ENCODE results near the gene WBP2. TPM values are rescaled to one million over a fixed set of nuclear protein-coding genes. Genes with fewer than 3 reads are reported as not detected.

The WBP2 gene
- total RNA-seq, 1 donor from 2014 or later, result 43.0 TPM

DNA sequence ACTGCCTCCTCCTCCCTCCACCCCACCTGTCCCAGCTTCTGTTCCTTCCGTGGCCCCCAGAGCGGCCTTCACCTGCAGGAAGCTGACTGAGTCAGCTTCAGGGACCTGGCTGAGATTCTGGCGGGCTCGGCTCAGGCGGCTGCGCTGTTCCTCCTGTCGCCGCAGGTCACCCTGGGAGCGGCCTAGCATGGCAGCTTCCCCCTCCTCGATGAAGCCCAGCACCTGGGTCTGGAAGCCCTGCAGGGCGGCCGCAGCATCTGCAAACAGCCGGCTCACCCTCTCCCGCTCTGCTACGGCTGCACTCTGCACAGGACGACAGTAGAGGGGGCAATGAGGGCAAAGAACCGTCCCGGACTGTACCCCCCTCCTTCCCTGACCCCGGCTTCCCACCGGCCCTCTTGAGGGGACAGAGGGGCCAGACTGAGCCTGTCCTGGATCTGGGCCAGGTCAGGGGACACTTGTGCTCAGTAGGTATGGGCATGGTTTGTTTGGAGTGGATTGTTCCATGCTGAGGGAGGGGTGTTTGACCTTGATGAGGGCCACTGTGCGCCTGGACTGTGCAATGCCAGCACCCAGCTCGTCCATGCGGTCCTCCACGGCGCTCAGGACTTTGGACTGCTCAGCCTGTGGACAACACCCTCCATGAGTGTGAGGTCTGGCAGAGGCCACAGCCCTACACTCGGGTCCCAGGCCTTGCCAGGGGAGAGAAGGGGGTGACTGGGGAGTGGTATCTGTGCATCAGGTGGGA is 21.2 kb upstream of the WBP2 start:
- peak overlapping the region; percentile 18 for H3K27ac Mint-ChIP-seq
- TF ChIP-seq, protein P1, sequence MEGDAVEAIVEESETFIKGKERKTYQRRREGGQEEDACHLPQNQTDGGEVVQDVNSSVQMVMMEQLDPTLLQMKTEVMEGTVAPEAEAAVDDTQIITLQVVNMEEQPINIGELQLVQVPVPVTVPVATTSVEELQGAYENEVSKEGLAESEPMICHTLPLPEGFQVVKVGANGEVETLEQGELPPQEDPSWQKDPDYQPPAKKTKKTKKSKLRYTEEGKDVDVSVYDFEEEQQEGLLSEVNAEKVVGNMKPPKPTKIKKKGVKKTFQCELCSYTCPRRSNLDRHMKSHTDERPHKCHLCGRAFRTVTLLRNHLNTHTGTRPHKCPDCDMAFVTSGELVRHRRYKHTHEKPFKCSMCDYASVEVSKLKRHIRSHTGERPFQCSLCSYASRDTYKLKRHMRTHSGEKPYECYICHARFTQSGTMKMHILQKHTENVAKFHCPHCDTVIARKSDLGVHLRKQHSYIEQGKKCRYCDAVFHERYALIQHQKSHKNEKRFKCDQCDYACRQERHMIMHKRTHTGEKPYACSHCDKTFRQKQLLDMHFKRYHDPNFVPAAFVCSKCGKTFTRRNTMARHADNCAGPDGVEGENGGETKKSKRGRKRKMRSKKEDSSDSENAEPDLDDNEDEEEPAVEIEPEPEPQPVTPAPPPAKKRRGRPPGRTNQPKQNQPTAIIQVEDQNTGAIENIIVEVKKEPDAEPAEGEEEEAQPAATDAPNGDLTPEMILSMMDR (conservative IDR thresholded peaks at IDR 0.05), result peak; percentile 19
- peaks cover 38% of the 10 kb centered on the region for H3K27me3 Mint-ChIP-seq
- no peaks in the 10 kb centered on the region for H3K4me1 Mint-ChIP-seq (ENCODE audit: unreplicated experiment)
- H3K4me3 Mint-ChIP-seq, result peak overlapping the region; percentile 77
- no peaks in the 10 kb centered on the region for H3K9me3 Mint-ChIP-seq
- no peak for DNase-seq (ENCODE audit: extremely low spot score, unreplicated experiment)
- H3K36me3 Mint-ChIP-seq, result no peaks in the 10 kb centered on the region

DNA sequence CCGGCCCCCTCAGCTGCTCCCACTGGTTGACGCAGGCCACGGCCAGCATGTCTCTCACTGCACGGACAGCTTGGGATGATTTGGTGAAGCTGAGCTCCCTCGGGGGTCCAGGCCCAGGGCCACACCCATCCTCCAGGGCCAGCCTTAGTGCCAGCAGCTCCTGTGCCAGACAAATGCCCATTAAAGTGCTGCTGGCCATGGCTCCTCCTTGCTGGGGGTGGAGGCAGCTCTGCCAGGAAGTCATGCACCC is 20.7 kb upstream of the WBP2 start:
- H3K9me3 Mint-ChIP-seq, result no peaks in the 10 kb centered on the region
- H3K27ac Mint-ChIP-seq, result no peak overlapping the region
- no peaks in the 10 kb centered on the region for H3K36me3 Mint-ChIP-seq
- DNase-seq (ENCODE audit: extremely low spot score, unreplicated experiment), result no peak
- no peak overlapping the region for H3K4me3 Mint-ChIP-seq
- peaks cover 36% of the 10 kb centered on the region for H3K27me3 Mint-ChIP-seq
- TF ChIP-seq, protein P1 (conservative IDR thresholded peaks at IDR 0.05), result no peak
- no peaks in the 10 kb centered on the region for H3K4me1 Mint-ChIP-seq (ENCODE audit: unreplicated experiment)

DNA sequence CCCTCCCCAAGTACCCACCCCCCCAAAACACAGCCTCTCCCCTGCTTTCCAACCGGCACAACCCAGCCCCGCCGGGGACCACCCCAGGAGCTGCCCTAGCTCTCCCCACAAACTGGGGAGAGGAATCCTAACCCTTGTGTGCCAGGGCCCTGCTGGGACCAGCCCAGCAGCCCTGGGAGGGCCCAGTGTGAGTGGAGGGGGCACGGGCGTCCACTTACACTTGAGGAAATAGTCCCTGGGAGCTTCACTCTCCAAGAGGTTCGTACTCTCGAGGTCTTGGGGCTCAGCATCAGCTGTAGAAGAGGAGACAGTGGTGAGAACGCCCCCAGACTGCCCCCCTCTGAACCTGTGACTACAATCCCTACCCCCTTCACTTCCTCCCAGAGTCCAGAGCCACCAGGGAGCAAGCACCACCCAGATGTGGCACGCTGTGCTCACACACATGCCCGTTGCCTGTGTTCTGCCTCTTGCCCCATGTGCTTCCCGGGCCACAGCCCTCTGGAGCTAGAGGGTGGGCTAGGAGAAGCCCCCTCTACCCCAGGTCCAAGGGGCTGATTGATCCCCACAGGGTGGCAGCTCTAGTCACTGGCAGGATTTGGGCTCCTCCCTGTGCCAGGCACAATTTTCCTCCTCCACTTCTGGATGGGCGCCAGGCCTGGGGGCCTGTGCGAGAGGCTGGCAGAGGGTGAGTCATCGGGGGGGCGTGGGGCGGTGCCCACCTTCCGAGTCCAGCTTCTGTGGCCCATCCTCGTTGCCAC is 20.2 kb upstream of the WBP2 start:
- Mint-ChIP-seq H3K27me3 (peaks cover 31% of the 10 kb centered on the region), H3K27ac (no peak overlapping the region), H3K4me3 (no peak overlapping the region), H3K9me3 (no peaks in the 10 kb centered on the region), H3K4me1 (ENCODE audit: unreplicated experiment) (no peaks in the 10 kb centered on the region), H3K36me3 (no peaks in the 10 kb centered on the region)
- TF ChIP-seq, protein P1 (conservative IDR thresholded peaks at IDR 0.05), result no peak
- DNase-seq (ENCODE audit: extremely low spot score, unreplicated experiment), result no peak

DNA sequence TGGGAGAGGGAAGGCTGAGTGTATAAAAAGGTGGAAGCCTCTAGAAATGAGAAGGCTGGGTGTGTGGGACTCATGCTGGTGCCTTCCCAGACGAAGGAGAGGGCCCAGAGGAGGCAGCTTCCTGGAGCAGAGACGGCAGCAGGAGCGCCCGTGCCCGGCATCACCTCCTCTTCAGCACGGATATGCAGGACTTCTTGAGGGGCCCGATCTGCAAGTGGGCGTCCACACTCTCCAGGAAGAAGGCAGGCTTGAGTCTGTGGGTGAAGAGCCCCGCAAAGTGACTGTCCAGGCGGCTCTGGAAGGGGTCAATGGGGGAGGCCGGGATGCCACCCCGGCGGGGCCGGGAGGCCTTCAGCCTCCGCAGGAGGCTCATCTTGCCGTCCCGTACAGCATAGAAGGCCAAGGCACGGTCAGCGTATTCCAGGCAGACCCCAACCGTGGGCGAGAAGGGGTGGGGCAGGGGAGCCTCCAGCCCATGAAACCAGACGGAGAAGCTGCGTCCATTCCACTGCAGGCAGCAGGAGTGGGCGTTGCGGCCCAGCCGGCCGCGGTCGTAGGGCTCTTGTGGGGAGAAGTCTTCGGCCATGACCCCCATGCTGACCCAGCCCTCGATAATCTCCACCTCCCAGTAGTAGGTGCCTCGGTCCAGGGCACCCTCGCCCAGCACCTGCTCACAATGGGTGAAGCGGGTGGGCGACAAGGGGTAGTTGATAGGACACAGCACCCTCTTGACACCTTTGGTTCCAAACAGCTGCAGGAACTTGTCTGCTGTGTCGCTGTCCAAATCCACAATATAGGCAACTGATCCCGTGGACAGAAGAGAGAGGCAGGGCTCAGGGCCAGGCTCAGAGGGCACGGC is 19.4 kb upstream of the WBP2 start:
- Mint-ChIP-seq H3K27me3 (peaks cover 24% of the 10 kb centered on the region), H3K9me3 (no peaks in the 10 kb centered on the region), H3K27ac (no peak overlapping the region), H3K4me3 (no peak overlapping the region), H3K4me1 (ENCODE audit: unreplicated experiment) (no peaks in the 10 kb centered on the region), H3K36me3 (no peaks in the 10 kb centered on the region)
- DNase-seq (ENCODE audit: extremely low spot score, unreplicated experiment), result no peak
- TF ChIP-seq, protein P1 (conservative IDR thresholded peaks at IDR 0.05), result no peak

DNA sequence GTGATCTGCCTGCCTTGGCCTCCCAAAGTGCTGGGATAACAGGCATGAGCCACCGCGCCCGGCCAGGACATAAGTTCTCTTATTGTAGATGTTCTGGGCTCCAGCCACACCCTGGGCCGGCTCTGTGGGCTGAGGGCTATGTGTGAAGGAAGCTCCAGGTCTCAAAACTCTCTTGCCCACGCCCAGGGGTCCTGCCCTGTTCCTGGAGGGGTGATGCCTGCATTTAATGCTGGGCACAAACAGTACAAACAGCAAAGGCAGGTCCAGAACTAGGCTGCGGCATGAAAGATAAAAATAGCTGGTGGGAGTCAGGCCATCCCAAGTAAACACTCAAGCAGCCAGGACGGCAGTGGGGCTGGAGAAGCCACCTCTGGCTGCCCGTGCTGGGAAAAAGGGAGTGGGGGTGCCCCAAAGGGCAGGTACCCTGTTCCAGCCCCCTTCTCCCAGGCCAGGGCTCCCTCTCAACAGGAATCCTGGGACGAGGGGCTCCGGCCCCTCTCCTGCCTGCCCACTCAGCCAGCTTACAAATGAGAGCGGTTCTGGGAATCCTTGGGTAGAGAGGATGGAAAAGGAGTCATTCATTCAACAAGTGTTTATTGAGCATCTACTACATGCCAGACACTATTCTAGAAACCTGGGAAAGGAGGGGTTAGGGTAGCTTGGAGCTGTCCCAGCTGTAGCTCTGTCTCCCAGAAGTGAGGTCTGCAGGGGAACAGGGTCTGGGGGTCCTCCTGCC is 18.6 kb upstream of the WBP2 start:
- H3K4me3 Mint-ChIP-seq, result no peak overlapping the region
- H3K9me3 Mint-ChIP-seq, result no peaks in the 10 kb centered on the region
- TF ChIP-seq, protein P1 (conservative IDR thresholded peaks at IDR 0.05), result no peak
- no peak overlapping the region for H3K27ac Mint-ChIP-seq
- H3K36me3 Mint-ChIP-seq, result no peaks in the 10 kb centered on the region
- peaks cover 17% of the 10 kb centered on the region for H3K27me3 Mint-ChIP-seq
- H3K4me1 Mint-ChIP-seq (ENCODE audit: unreplicated experiment), result no peaks in the 10 kb centered on the region
- DNase-seq (ENCODE audit: extremely low spot score, unreplicated experiment), result no peak

Data from type B pancreatic cell (in vitro differentiated cells).